Activated CD8-positive, alpha-beta memory T cell treated with anti-CD3 and anti-CD28 coated beads, Interleukin-2, amount 50 U/mL, for 48 hours (primary cell): Measurements from ENCODE around the gene FUOM.

ENCODE experiments used
- DNase-seq: peaks from one replicate; pipeline ENCODE4 v3.0.0-alpha.2; 2020

The FUOM gene

DNA sequence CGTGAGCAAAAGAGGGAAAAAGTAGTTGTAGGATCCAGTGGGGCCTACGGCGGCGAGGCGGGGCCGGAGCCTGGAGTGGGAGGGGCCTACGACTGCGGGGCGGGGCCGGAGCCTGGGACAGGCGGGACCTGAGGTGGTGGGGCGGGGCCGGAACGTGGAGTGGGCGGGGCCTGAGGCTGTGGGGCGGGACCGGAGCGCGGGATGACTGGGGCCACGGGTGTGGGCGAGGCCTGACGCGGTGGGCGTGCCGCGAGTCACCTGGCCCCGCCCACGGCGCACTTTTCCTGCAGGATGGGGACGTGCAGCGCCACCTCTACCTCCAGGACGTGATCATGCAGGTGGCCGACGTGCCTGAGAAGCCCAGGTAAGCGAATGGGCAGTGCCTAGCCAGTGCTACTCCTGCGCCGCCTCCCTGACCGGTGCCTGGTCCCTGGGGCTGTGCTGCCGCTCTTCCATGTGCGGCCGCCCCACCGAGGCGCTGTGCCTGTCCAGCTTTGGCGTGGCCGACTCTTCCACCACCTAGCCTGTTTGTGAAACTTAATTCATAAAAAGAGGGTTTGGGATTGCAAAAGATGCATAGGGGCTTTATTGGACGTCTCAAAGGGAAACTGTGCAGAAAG lies 48.6 kb downstream of the FUOM start:
- peak; percentile 98 for DNase-seq

DNA sequence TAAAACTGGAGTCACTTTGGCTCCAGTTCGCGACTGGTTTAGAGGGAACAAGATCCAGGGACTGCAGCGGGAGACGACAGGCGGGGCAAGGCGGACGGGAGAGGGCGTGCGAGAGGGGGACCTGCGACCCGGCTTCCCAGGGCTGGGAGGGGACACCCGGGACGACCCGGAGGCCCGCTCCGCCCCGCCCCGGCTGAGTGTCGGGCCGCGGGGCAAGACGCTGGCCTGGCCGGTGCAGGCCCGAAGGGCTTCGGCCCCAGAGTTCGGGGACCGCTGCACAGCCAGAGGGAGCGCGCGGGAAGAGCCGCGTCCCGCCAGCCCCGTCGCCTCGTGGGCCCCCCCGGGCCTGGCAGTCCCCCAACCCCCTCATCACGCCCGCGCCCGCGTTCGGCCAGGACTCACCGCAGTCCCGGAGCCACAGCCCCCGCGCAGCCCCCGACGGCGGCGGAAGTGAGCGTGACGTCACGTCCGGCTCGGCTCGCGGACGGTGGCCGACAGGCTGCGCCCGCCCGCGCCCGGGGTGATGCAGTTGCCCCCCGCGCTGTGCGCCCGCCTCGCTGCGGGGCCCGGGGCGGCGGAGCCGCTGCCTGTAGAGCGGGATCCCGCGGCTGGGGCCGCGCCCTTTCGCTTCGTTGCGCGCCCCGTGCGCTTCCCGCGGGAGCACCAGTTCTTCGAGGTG lies 49.3 kb downstream of the FUOM start, which contains the start of the genes TUBGCP2 and ZNF511:
TSS of gene TUBGCP2 (minus strand) at position 452 of the 679 bp plus-strand sequence. CDS start 5,931 bp downstream, outside the sequence.
TSS of gene ZNF511 (plus strand) at position 494 of the 679 bp plus-strand sequence. CDS start at position 524, 30 bp downstream.
- DNase-seq = peak; percentile 97

- peak; percentile 85 for DNase-seq
These were observed 49.9 kb downstream of the FUOM start for GRCh38 chr10:133307776-133308420.

- no peak for DNase-seq
These were observed 50.9 kb downstream of the FUOM start for GRCh38 chr10:133306941-133307379.

- no peak for DNase-seq
These were observed 51.7 kb downstream of the FUOM start for GRCh38 chr10:133306097-133306476.
